Activated B cell treated with CpG ODN at 0.5 μM for 24 hours (primary cell): Measurements from ENCODE around the gene NOM1. TPM values are rescaled to one million over a fixed set of nuclear protein-coding genes. Genes with fewer than 3 reads are reported as not detected.
"Not testable (repeated sequence)": the region's sequence is repeated elsewhere in the genome, so short reads cannot be mapped to it uniquely, and the experiment has no call there.

Experiments used
- ATAC-seq: fragments of 200-7000 bp; cut with Tn5 transposase; one replicate; pipeline ENCODE4 v1.10.0; 2021; ENCODE audit warnings: low read depth, mild to moderate bottlenecking, moderate library complexity
- CTCF ChIA-PET: fragments of 350-600 bp; sonication (Branson Sonifier 250); formaldehyde crosslinking; loops from one replicate; lab custom pipeline; 2021; ENCODE audit warnings: antibody characterized with exemption; lab: Charles Lee
- POLR2A ChIA-PET: fragments of 350-600 bp; sonication (Branson Sonifier 250); formaldehyde crosslinking; loops from one replicate; lab custom pipeline; 2021; ENCODE audit warnings: antibody characterized with exemption; lab: Charles Lee
- DNase-seq: peaks from one replicate; pipeline ENCODE4 v3.0.0; 2022
- H3K27ac Mint-ChIP-seq: one replicate; pipeline ENCODE4 v1.8.0; 2020; ENCODE audit warnings: mixed read lengths
- H3K27me3 Mint-ChIP-seq: one replicate; pipeline ENCODE4 v1.8.0; 2021; ENCODE audit warnings: mixed read lengths
- H3K36me3 Mint-ChIP-seq: one replicate; pipeline ENCODE4 v1.8.0; 2021; ENCODE audit warnings: low read depth, mixed read lengths
- H3K4me1 Mint-ChIP-seq: one replicate; pipeline ENCODE4 v1.8.0; 2021; ENCODE audit warnings: mixed read lengths
- H3K4me3 Mint-ChIP-seq: one replicate; pipeline ENCODE4 v1.8.0; 2020; ENCODE audit warnings: mild to moderate bottlenecking, mixed read lengths
- H3K9me3 Mint-ChIP-seq: one replicate; pipeline ENCODE4 v1.8.0; 2020; ENCODE audit warnings: mixed read lengths
- CTCF ChIP-seq: fragments of 200-600 bp; IDR thresholded peaks from one replicate; pipeline ENCODE4 v1.8.0; 2022; ENCODE audit warnings: antibody characterized with exemption, mild to moderate bottlenecking
- intact Hi-C: fragments of 100-400 bp; cut with micrococcal nuclease; formaldehyde crosslinking; loops from one replicate; pipeline ENCODE4 v1.15.1; 2024
- total RNA-seq: library from RNA; stranded (reverse); gene quantifications from 2 replicates; pipeline ENCODE4 v1.2.3, GENCODE V29; 2022

NOM1 gene
- total RNA-seq, 1 donor from 2014 or later, result 39.1 TPM

GRCh38 chr7:156944876-156945275 lies 4.6 kb upstream of the NOM1 start:
- Mint-ChIP-seq H3K9me3 (peaks cover 6% of the 10 kb centered on the region), H3K36me3 (no peaks in the 10 kb centered on the region), H3K27me3 (peaks cover 27% of the 10 kb centered on the region), H3K4me3 (no peak overlapping the region), H3K4me1 (peaks cover 3% of the 10 kb centered on the region), H3K27ac (no peak overlapping the region)
- ATAC-seq, result no peak
- CTCF ChIA-PET, result no interaction called here
- no peak for TF ChIP-seq CTCF
- POLR2A ChIA-PET, result interaction anchor here (0.7 kb wide), 1 partner anchor 47 kb away, joined by 8 read pairs; no protein-coding TSS in a partner anchor
- intact Hi-C loops, result no loop called here
- DNase-seq, result no peak

GRCh38 chr7:156947120-156947843 lies 2.2 kb upstream of the NOM1 start:
- Mint-ChIP-seq H3K4me1 (peaks cover 23% of the 10 kb centered on the region), H3K9me3 (no peaks in the 10 kb centered on the region), H3K4me3 (no peak overlapping the region), H3K27ac (no peak overlapping the region), H3K27me3 (peaks cover 25% of the 10 kb centered on the region), H3K36me3 (peaks cover 9% of the 10 kb centered on the region)
- DNase-seq (no peak), ATAC-seq (no peak)
- no peak for TF ChIP-seq CTCF
- intact Hi-C loops, result no loop called here
- ChIA-PET CTCF (no interaction called here), POLR2A (interaction anchor here (1.0 kb wide), 1 partner anchor 54 kb away, joined by 3 read pairs; the partner anchor contains the start of gene LMBR1)

- DNase-seq, result no peak
- TF ChIP-seq CTCF, result no peak
- Mint-ChIP-seq H3K9me3 (no peaks in the 10 kb centered on the region), H3K27ac (no peak overlapping the region), H3K4me3 (peak overlapping the region; percentile 77), H3K4me1 (peaks cover 23% of the 10 kb centered on the region), H3K27me3 (peaks cover 22% of the 10 kb centered on the region), H3K36me3 (peaks cover 20% of the 10 kb centered on the region)
- ChIA-PET POLR2A (interaction anchor here (1.0 kb wide), 1 partner anchor 55 kb away, joined by 3 read pairs; the partner anchor contains the start of gene LMBR1), CTCF (no interaction called here)
- no peak for ATAC-seq
- intact Hi-C loops, result loop anchor here (2.0 kb wide), 3 partner anchors 190 to 388 kb away; partner anchors contain the start of genes DNAJB6, RNF32 and UBE3C
These were observed 1.2 kb upstream of the NOM1 start for GRCh38 chr7:156948361-156948760.

GRCh38 chr7:156950381-156950858 lies 908 bp downstream of the NOM1 start:
- POLR2A ChIA-PET, result interaction anchor here (1.6 to 1.7 kb wide), 2 partner anchors 27 to 57 kb away, joined by 5 to 14 read pairs; partner anchors contain the start of gene LMBR1
- peaks cover 40% of the 10 kb centered on the region for H3K36me3 Mint-ChIP-seq
- CTCF ChIA-PET, result interaction anchor here (1.3 kb wide), 1 partner anchor 24 kb away, joined by 3 read pairs; no protein-coding TSS in a partner anchor

GRCh38 chr7:156953215-156953614 lies 3.7 kb downstream of the NOM1 start:
- H3K4me3 Mint-ChIP-seq, DNase-seq, CTCF ChIA-PET, ATAC-seq, intact Hi-C loops, POLR2A ChIA-PET, H3K27ac Mint-ChIP-seq, H3K27me3 Mint-ChIP-seq, H3K9me3 Mint-ChIP-seq: not testable (repeated sequence)
- Mint-ChIP-seq H3K36me3 (peaks cover 62% of the 10 kb centered on the region), H3K4me1 (peaks cover 24% of the 10 kb centered on the region)

More at GRCh38 chr7:156950381-156950858, 908 bp downstream of the NOM1 start:
- Mint-ChIP-seq H3K27ac (peak overlapping the region; percentile 78), H3K9me3 (no peaks in the 10 kb centered on the region), H3K27me3 (peaks cover 1% of the 10 kb centered on the region), H3K4me3 (peak overlapping the region; percentile 93), H3K4me1 (peaks cover 24% of the 10 kb centered on the region)
- TF ChIP-seq CTCF, result no peak
- intact Hi-C loops, result no loop called here
- ATAC-seq, result no peak
- DNase-seq, result no peak
